ENCODE measurements around the gene SLC1A7. TPM values are rescaled to one million over a fixed set of nuclear protein-coding genes. Genes with fewer than 3 reads are reported as not detected.

The SLC1A7 gene
- polyA plus RNA-seq, 1 donor (not counting 4 experiments of a cell fraction or from before 2014, with no cell fraction given), result not detected

GRCh38 chr1:53063744-53064515 lies 78.5 kb downstream of the SLC1A7 start:
- no peaks in the 10 kb centered on the region for H3K79me2 ChIP-seq (ENCODE audit: control insufficient read depth, insufficient read depth, low read length)
- FAIRE-seq (no peak), DNase-seq (ENCODE audit: low read depth, low spot score) (no peak)
- H3K27me3 ChIP-seq (ENCODE audit: control insufficient read depth, extremely low read depth, insufficient read depth, low read length), result peaks cover 53% of the 10 kb centered on the region
- no peaks in the 10 kb centered on the region for H3K9me3 ChIP-seq (ENCODE audit: control insufficient read depth, low read depth, low read length)
- H3K9ac ChIP-seq (ENCODE audit: control insufficient read depth, extremely low read depth, insufficient read depth, low read length), result no peak overlapping the region
- dilution Hi-C loops (cut with MboI; ENCODE audit: extremely low pct_ligation_motif_present, low sequenced_read_pairs), result no loop called here
- no peak overlapping the region for H3K27ac ChIP-seq (ENCODE audit: control insufficient read depth, insufficient read depth, low read length)
- H4K20me1 ChIP-seq (ENCODE audit: control insufficient read depth, extremely low read depth, insufficient read depth, low read length), result no peaks in the 10 kb centered on the region
- no peaks in the 10 kb centered on the region for H3K9me1 ChIP-seq (ENCODE audit: control insufficient read depth, extremely low read depth, insufficient read depth, low read length)
- H3K36me3 ChIP-seq (ENCODE audit: control insufficient read depth in 2 of 2, extremely low read depth in 1 of 2, insufficient read depth in 2 of 2, low read length in 2 of 2), result no peaks in the 10 kb centered on the region
- H2AFZ ChIP-seq (ENCODE audit: control insufficient read depth, low read length), result no peak overlapping the region
- no peak overlapping the region for H3K4me3 ChIP-seq (ENCODE audit: control insufficient read depth in 2 of 3, extremely low read depth in 1 of 3, insufficient read depth in 2 of 3, low read depth in 1 of 3, low read length in 3 of 3)
- TF ChIP-seq EZH2 (IDR thresholded peaks at IDR 0.05; ENCODE audit: low read length) (peak; percentile 29), CTCF (optimal IDR thresholded peaks at IDR 0.05 in 1 of 3, IDR thresholded peaks at IDR 0.05 in 1 of 3, conservative IDR thresholded peaks at IDR 0.05 in 1 of 3; ENCODE audit: extremely low read depth in 1 of 3, insufficient read depth in 2 of 3, low read length in 3 of 3) (no peak)
- H3K4me1 ChIP-seq (ENCODE audit: control insufficient read depth, extremely low read depth, insufficient read depth, low read length), result no peaks in the 10 kb centered on the region
- H3K4me2 ChIP-seq (ENCODE audit: control insufficient read depth, extremely low read depth, insufficient read depth, low read depth, low read length), result no peak overlapping the region

- Histone ChIP-seq H4K20me1 (ENCODE audit: control insufficient read depth, extremely low read depth, insufficient read depth, low read length) (no peaks in the 10 kb centered on the region), H3K27ac (ENCODE audit: control insufficient read depth, insufficient read depth, low read length) (no peak overlapping the region), H3K4me2 (ENCODE audit: control insufficient read depth, extremely low read depth, insufficient read depth, low read depth, low read length) (no peak overlapping the region), H3K9me1 (ENCODE audit: control insufficient read depth, extremely low read depth, insufficient read depth, low read length) (no peaks in the 10 kb centered on the region), H3K79me2 (ENCODE audit: control insufficient read depth, insufficient read depth, low read length) (no peaks in the 10 kb centered on the region), H3K9me3 (ENCODE audit: control insufficient read depth, low read depth, low read length) (no peaks in the 10 kb centered on the region), H3K4me1 (ENCODE audit: control insufficient read depth, extremely low read depth, insufficient read depth, low read length) (no peaks in the 10 kb centered on the region), H3K9ac (ENCODE audit: control insufficient read depth, extremely low read depth, insufficient read depth, low read length) (no peak overlapping the region), H2AFZ (ENCODE audit: control insufficient read depth, low read length) (no peak overlapping the region), H3K36me3 (ENCODE audit: control insufficient read depth in 2 of 2, extremely low read depth in 1 of 2, insufficient read depth in 2 of 2, low read length in 2 of 2) (no peaks in the 10 kb centered on the region), H3K27me3 (ENCODE audit: control insufficient read depth, extremely low read depth, insufficient read depth, low read length) (peaks cover 53% of the 10 kb centered on the region), H3K4me3 (ENCODE audit: control insufficient read depth in 2 of 3, extremely low read depth in 1 of 3, insufficient read depth in 2 of 3, low read depth in 1 of 3, low read length in 3 of 3) (no peak overlapping the region)
- DNase-seq (ENCODE audit: low read depth, low spot score) (no peak), FAIRE-seq (no peak)
- TF ChIP-seq CTCF (optimal IDR thresholded peaks at IDR 0.05 in 1 of 3, IDR thresholded peaks at IDR 0.05 in 1 of 3, conservative IDR thresholded peaks at IDR 0.05 in 1 of 3; ENCODE audit: extremely low read depth in 1 of 3, insufficient read depth in 2 of 3, low read length in 3 of 3) (no peak), EZH2 (IDR thresholded peaks at IDR 0.05; ENCODE audit: low read length) (peak; percentile 96)
- dilution Hi-C loops (cut with MboI; ENCODE audit: extremely low pct_ligation_motif_present, low sequenced_read_pairs), result no loop called here
These were observed 79.5 kb downstream of the SLC1A7 start for GRCh38 chr1:53062708-53063591.

All from keratinocyte (primary cell).